NCI-H774 (cell line): Measurements from ENCODE around the gene ACOXL.
A peak's percentile ranks its signal among the peaks of the same experiment; 100 is the strongest.
"Not testable (repeated sequence)": the region's sequence is repeated elsewhere in the genome, so short reads cannot be mapped to it uniquely, and the experiment has no call there.

Experiments used
- DNase-seq: peaks from one replicate; lab custom pipeline; 2025; lab: John Stamatoyannopoulos, UW

The ACOXL gene

GRCh38 chr2:110732422-110733413, at the start of gene ACOXL:
Gene ACOXL (plus strand): TSS chr2:110732573. CDS start chr2:110768390, 35,817 bp downstream.
- peak; percentile 35 for DNase-seq

- no peak for DNase-seq
Measured at GRCh38 chr2:110682872-110683271, 49.5 kb upstream of the ACOXL start.

GRCh38 chr2:110687775-110688484, 44.4 kb upstream of the ACOXL start:
- not testable (repeated sequence) for DNase-seq

- DNase-seq = no peak
Measured at GRCh38 chr2:110688594-110689091, 43.7 kb upstream of the ACOXL start.

GRCh38 chr2:110690083-110690965, 42.0 kb upstream of the ACOXL start:
- DNase-seq = no peak

GRCh38 chr2:110691612-110692258, 40.6 kb upstream of the ACOXL start:
- DNase-seq = no peak

- not testable (repeated sequence) for DNase-seq
Measured at GRCh38 chr2:110695146-110695898, 37.1 kb upstream of the ACOXL start.

GRCh38 chr2:110698253-110698652, 34.1 kb upstream of the ACOXL start:
- not testable (repeated sequence) for DNase-seq

GRCh38 chr2:110702514-110703380, 29.6 kb upstream of the ACOXL start:
- DNase-seq = no peak

- no peak for DNase-seq
Measured at GRCh38 chr2:110707386-110707965, 24.9 kb upstream of the ACOXL start.

- no peak for DNase-seq
Measured at GRCh38 chr2:110708455-110708854, 23.9 kb upstream of the ACOXL start.

- DNase-seq = no peak
Measured at GRCh38 chr2:110712737-110713136, 19.6 kb upstream of the ACOXL start.

- no peak for DNase-seq
Measured at GRCh38 chr2:110713513-110714362, 18.6 kb upstream of the ACOXL start.

- DNase-seq = no peak
Measured at GRCh38 chr2:110714452-110715224, 17.7 kb upstream of the ACOXL start.

- DNase-seq = no peak
Measured at GRCh38 chr2:110716959-110717645, 15.3 kb upstream of the ACOXL start.

- DNase-seq = no peak
Measured at GRCh38 chr2:110717734-110718133, 14.6 kb upstream of the ACOXL start.

GRCh38 chr2:110718382-110718781, 14.0 kb upstream of the ACOXL start:
- DNase-seq = no peak
